NT2/D1 (cell line): ENCODE measurements around the gene DPY19L3.

Source experiments
- DNase-seq: peaks from one replicate; pipeline ENCODE4 v3.0.0-alpha.2; 2011; ENCODE audit warnings: low read depth, low spot score
- H3K27me3 ChIP-seq: 2 replicates; pipeline ENCODE4 v1.6.0; 2011; ENCODE audit warnings: mild to moderate bottlenecking; ENCODE audit not compliant: insufficient read length, insufficient read depth
- H3K36me3 ChIP-seq: 2 replicates; pipeline ENCODE4 v1.6.1; 2011; ENCODE audit warnings: mild to moderate bottlenecking, low read length, mixed read lengths; ENCODE audit not compliant: insufficient read depth, insufficient read length
- H3K4me1 ChIP-seq: 2 replicates; pipeline ENCODE4 v1.5.1; 2011; ENCODE audit not compliant: insufficient read depth, insufficient read length
- H3K4me3 ChIP-seq: 2 replicates; pipeline ENCODE4 v1.5.1; 2011; ENCODE audit warnings: low read depth; ENCODE audit not compliant: insufficient read length
- H3K9ac ChIP-seq: 2 replicates; pipeline ENCODE4 v1.6.0; 2011; ENCODE audit warnings: low read depth; ENCODE audit not compliant: insufficient read length
- H3K9me3 ChIP-seq: 2 replicates; pipeline ENCODE4 v1.5.1; 2011; ENCODE audit warnings: mild to moderate bottlenecking, low read length; ENCODE audit not compliant: insufficient read depth
- SUZ12 ChIP-seq: IDR thresholded peaks from 2 replicates; pipeline ENCODE4 v1.6.1; 2011; ENCODE audit not compliant: insufficient read length, insufficient read depth; ENCODE audit errors: extremely low read depth
- YY1 ChIP-seq: IDR thresholded peaks from 2 replicates; pipeline ENCODE4 v1.6.1; 2011; ENCODE audit not compliant: insufficient read length, insufficient read depth
- ZNF274 ChIP-seq: IDR thresholded peaks from 2 replicates; pipeline ENCODE4 v1.6.1; 2011; ENCODE audit warnings: mild to moderate bottlenecking, low read depth, low read length

Gene DPY19L3

DNA sequence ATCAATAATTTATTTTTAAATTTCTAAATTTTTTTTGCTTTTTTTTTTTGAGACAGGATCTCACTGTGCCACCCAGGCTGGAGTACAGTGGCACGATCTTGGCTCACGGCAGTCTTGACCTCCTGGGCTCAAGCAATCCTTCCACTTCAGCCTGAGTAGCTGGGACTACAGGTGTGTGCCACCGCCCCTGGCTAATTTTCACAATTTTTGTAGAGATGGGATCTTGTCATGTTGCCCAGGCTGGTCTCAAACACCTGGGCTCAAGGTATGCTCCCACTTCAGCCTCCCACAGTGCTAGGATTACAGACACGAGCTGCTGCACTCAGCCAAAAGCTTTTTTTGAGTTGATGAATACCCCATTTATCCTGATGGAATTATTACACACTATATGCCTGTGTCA, 50.8 kb downstream of the DPY19L3 start:
- TF ChIP-seq ZNF274 (no peak), SUZ12 (no peak), YY1 (no peak)
- H3K4me3 ChIP-seq = no peak overlapping the region

DNA sequence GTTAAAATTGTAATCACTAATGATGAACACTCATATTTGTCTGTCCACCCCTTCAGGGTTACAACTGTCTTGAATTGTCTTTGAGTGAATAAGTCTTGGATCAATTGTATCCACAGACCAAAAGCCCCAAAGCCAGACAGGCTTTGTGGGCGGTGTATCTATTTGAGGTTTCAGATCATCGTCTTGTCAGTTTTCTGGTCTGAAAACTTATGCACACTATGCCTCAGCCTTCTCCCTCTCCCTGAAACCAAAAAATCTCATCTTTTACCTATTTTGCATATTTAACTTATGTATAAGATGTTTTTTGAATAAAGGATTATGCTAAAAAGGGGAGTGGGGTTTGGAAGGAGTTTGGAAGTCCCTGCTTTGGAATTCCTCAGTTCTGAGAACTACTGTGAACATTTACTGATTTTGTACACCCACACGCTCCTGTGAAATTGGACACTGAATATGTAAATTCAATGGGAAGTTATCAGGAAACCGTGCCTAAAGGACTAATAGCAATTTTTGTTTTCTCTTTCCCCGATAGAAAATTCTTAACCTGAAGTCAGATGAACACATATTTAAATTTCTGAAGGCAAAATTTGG, 52.1 kb downstream of the DPY19L3 start:
- DNase-seq = no peak
- Histone ChIP-seq H3K4me3 (no peak overlapping the region), H3K36me3 (peaks cover 40% of the 10 kb centered on the region), H3K27me3 (no peaks in the 10 kb centered on the region), H3K4me1 (no peaks in the 10 kb centered on the region), H3K9me3 (no peaks in the 10 kb centered on the region), H3K9ac (no peak overlapping the region)
- TF ChIP-seq SUZ12 (no peak), ZNF274 (no peak), YY1 (no peak)

More for the DNA sequence above, 50.8 kb downstream of the DPY19L3 start:
- no peaks in the 10 kb centered on the region for H3K9me3 ChIP-seq
- peaks cover 38% of the 10 kb centered on the region for H3K36me3 ChIP-seq
- H3K4me1 ChIP-seq = no peaks in the 10 kb centered on the region
- H3K27me3 ChIP-seq = no peaks in the 10 kb centered on the region
- H3K9ac ChIP-seq = no peak overlapping the region
- no peak for DNase-seq

GRCh38 chr19:32458500-32459123, 53.0 kb downstream of the DPY19L3 start:
- DNase-seq = no peak
- TF ChIP-seq YY1 (no peak), ZNF274 (no peak), SUZ12 (no peak)
- no peak overlapping the region for H3K9ac ChIP-seq
- no peaks in the 10 kb centered on the region for H3K27me3 ChIP-seq
- H3K36me3 ChIP-seq = peaks cover 42% of the 10 kb centered on the region
- H3K4me1 ChIP-seq = no peaks in the 10 kb centered on the region
- H3K4me3 ChIP-seq = no peak overlapping the region
- H3K9me3 ChIP-seq = no peaks in the 10 kb centered on the region

DNA sequence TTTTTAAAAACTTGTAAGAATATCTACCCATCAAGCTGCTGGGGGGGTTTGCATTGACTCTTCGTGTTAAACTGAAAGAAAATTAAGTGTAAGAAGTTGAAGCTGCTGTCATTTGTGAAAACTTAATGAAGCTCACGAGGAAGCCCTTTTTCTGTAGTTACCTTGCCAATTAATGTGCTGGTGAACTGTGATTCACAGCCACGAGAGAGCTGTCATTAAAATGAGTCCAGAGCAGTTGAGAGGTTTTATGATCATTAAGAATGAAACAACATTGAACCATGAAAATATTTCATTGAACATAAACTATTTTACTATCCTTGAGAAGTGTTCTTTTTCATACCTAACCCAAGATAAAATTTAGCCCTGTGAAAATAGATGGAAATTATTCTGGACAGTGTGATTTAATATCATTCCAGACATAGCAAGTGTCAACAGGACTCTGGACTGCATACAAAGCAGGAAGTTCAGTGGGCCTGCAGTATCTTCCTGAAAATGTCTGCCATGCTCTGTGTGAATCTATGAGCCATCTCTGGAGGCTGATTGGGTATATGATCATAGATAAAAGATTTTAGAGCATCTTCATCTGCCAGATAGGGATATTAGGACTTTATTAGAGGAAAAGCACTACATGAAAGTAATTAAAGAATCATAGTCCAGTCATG, 53.8 kb downstream of the DPY19L3 start:
- no peak for DNase-seq
- TF ChIP-seq ZNF274 = no peak
- TF ChIP-seq SUZ12 = no peak
- no peak for TF ChIP-seq YY1
- H3K4me3 ChIP-seq = no peak overlapping the region
- no peaks in the 10 kb centered on the region for H3K27me3 ChIP-seq
- no peak overlapping the region for H3K9ac ChIP-seq
- H3K9me3 ChIP-seq = no peaks in the 10 kb centered on the region
- peaks cover 44% of the 10 kb centered on the region for H3K36me3 ChIP-seq
- no peaks in the 10 kb centered on the region for H3K4me1 ChIP-seq

GRCh38 chr19:32460476-32460875, 54.9 kb downstream of the DPY19L3 start:
- TF ChIP-seq ZNF274 (no peak), SUZ12 (no peak), YY1 (no peak)
- no peak overlapping the region for H3K4me3 ChIP-seq
- no peak overlapping the region for H3K9ac ChIP-seq
- H3K4me1 ChIP-seq = no peaks in the 10 kb centered on the region
- H3K9me3 ChIP-seq = no peaks in the 10 kb centered on the region
- DNase-seq = no peak
- no peaks in the 10 kb centered on the region for H3K27me3 ChIP-seq
- peaks cover 52% of the 10 kb centered on the region for H3K36me3 ChIP-seq

- DNase-seq = no peak
- H3K36me3 ChIP-seq = peaks cover 41% of the 10 kb centered on the region
- no peak for TF ChIP-seq YY1
- TF ChIP-seq SUZ12 = no peak
- TF ChIP-seq ZNF274 = no peak
- no peak overlapping the region for H3K4me3 ChIP-seq
- no peaks in the 10 kb centered on the region for H3K9me3 ChIP-seq
- no peaks in the 10 kb centered on the region for H3K27me3 ChIP-seq
- no peak overlapping the region for H3K9ac ChIP-seq
- no peaks in the 10 kb centered on the region for H3K4me1 ChIP-seq
Observed at GRCh38 chr19:32464279-32464678, 58.7 kb downstream of the DPY19L3 start.

- Histone ChIP-seq H3K4me1 (no peaks in the 10 kb centered on the region), H3K9ac (no peak overlapping the region), H3K4me3 (no peak overlapping the region), H3K27me3 (no peaks in the 10 kb centered on the region), H3K9me3 (no peaks in the 10 kb centered on the region), H3K36me3 (peaks cover 36% of the 10 kb centered on the region)
- TF ChIP-seq ZNF274 (no peak), SUZ12 (no peak)
- DNase-seq = no peak
Observed at GRCh38 chr19:32465176-32465575, 59.6 kb downstream of the DPY19L3 start.
